Esophagus squamous epithelium (tissue), 5 donors: ENCODE results near the gene CLPSL2. TPM values are rescaled to one million over a fixed set of nuclear protein-coding genes. Genes with fewer than 3 reads are reported as not detected.
"Not testable (repeated sequence)": the region's sequence is repeated elsewhere in the genome, so short reads cannot be mapped to it uniquely, and the experiment has no call there.

Experiments
- DNase-seq: peaks from one replicate; lab custom pipeline; 2025; lab: John Stamatoyannopoulos, UW
- H3K27ac ChIP-seq, 4 donors: fragments of 200-600 bp; sonication (generic); one replicate each; pipeline ENCODE4 v1.5.1; 2016 to 2019; ENCODE audit warnings: mild to moderate bottlenecking in 1 of 4
- H3K27me3 ChIP-seq, 4 donors: fragments of 200-600 bp; sonication (generic); 1 replicate in 3 of 4; 2 replicates in 1 of 4; pipeline versions ENCODE4 v1.5.1 to v1.6.0; 2017 to 2021; ENCODE audit warnings: antibody characterized with exemption in 1 of 4
- H3K36me3 ChIP-seq, 3 donors: fragments of 200-600 bp; sonication (generic); one replicate each; pipeline ENCODE4 v1.5.1; 2016 to 2019
- H3K4me1 ChIP-seq, 3 donors: fragments of 200-600 bp; sonication (generic); one replicate each; pipeline ENCODE4 v1.5.1; 2017 to 2019
- H3K4me3 ChIP-seq, 4 donors: fragments of 200-600 bp; sonication (generic); 1 replicate in 3 of 4; 2 replicates in 1 of 4; pipeline ENCODE4 v1.5.1; 2016 to 2019; ENCODE audit warnings: mild to moderate bottlenecking in 2 of 4, moderate library complexity in 1 of 4
- H3K9me3 ChIP-seq, 3 donors: fragments of 200-600 bp; sonication (generic); one replicate each; pipeline ENCODE4 v1.5.1; 2016 to 2019
- CTCF ChIP-seq, 6 experiments: fragments of 450-650 bp in 4 of 6; fragments of 200-600 bp in 2 of 6; sonication (generic) in 2 of 6; IDR thresholded peaks; one replicate each; pipeline ENCODE4 v1.5.1; 2016 to 2019; ENCODE audit warnings: antibody characterized with exemption in 6 of 6, mild to moderate bottlenecking in 4 of 6, moderate library complexity in 4 of 6
- POLR2A ChIP-seq, 4 donors: fragments of 450-650 bp; IDR thresholded peaks; one replicate each; pipeline ENCODE4 v1.6.1; 2017; ENCODE audit warnings: antibody characterized with exemption in 4 of 4, mild to moderate bottlenecking in 4 of 4, moderate library complexity in 3 of 4
- WGBS, 2 donors: methylation state at CpG; one replicate each; pipeline ENCODE4 v1.1.5; 2018; 5-methylcytosine and 5-hydroxymethylcytosine counted together
- intact Hi-C: fragments of 100-400 bp; cut with DNase I; formaldehyde crosslinking; loops from one replicate; pipeline ENCODE4 v1.15.0; 2022
- total RNA-seq, 4 donors: library from RNA; depleted of rRNA; stranded (reverse); fragments of >200 nt; gene quantifications; one replicate each; pipeline ENCODE4 v1.1.0, GENCODE V29; 2016
- donor health status: DM: yes; HTN: yes; CAD: no.

CLPSL2 gene
- total RNA-seq, 4 donors from 2014 or later: not detected

GRCh38 chr6:35733633-35734032, 42.8 kb upstream of the CLPSL2 start:
- intact Hi-C loops: no loop called here
- TF ChIP-seq CTCF (IDR thresholded peaks at IDR 0.05) (peak in 1 of 6 experiments; percentile 5), POLR2A (IDR thresholded peaks at IDR 0.05) (no peak)
- no peaks in the 10 kb centered on the region for H3K27me3 ChIP-seq
- no peaks in the 10 kb centered on the region for H3K9me3 ChIP-seq
- H3K36me3 ChIP-seq: no peaks in the 10 kb centered on the region
- no peak overlapping the region for H3K4me3 ChIP-seq
- H3K27ac ChIP-seq: peak overlapping the region; percentile 99 to 100 (median 100)
- H3K4me1 ChIP-seq: peaks cover 68 to 92% (median 74%) of the 10 kb centered on the region in 3 donors
- WGBS, 2 donors: 25 to 61% methylated on average over 8 of the region's 8 CpGs
- no peak for DNase-seq

- Histone ChIP-seq H3K4me1 (peaks cover 62 to 85% (median 67%) of the 10 kb centered on the region in 3 donors), H3K27ac (peak overlapping the region; percentile 99 to 100 (median 100))
- H3K4me3 ChIP-seq, H3K36me3 ChIP-seq, H3K9me3 ChIP-seq, H3K27me3 ChIP-seq, DNase-seq, intact Hi-C loops: not testable (repeated sequence)
- 77 to 96% methylated on average over 12 of the region's 12 CpGs for WGBS, 2 donors
Measured at GRCh38 chr6:35734319-35734718, 42.1 kb upstream of the CLPSL2 start.

GRCh38 chr6:35735452-35735851, 40.9 kb upstream of the CLPSL2 start:
- H3K4me1 ChIP-seq: peaks cover 50 to 73% (median 56%) of the 10 kb centered on the region in 3 donors

GRCh38 chr6:35736253-35736894, 40.0 kb upstream of the CLPSL2 start:
- H3K4me1 ChIP-seq: peaks cover 43 to 64% (median 48%) of the 10 kb centered on the region in 3 donors
- DNase-seq: no peak
- no peak overlapping the region for H3K4me3 ChIP-seq
- no peak for TF ChIP-seq POLR2A (IDR thresholded peaks at IDR 0.05)
- peak; percentile 82 to 95 (median 90) for TF ChIP-seq CTCF (IDR thresholded peaks at IDR 0.05)
- H3K36me3 ChIP-seq: no peaks in the 10 kb centered on the region
- H3K27ac ChIP-seq: peak overlapping the region in 2 of 4 donors; percentile 100
- H3K9me3 ChIP-seq: no peaks in the 10 kb centered on the region
- WGBS, 2 donors: 57 to 67% methylated on average over 7 to 8 of the region's 8 CpGs
- intact Hi-C loops: loop anchor here (5.0 kb wide), 2 partner anchors 154 to 214 kb away; no protein-coding TSS in a partner anchor
- H3K27me3 ChIP-seq: no peaks in the 10 kb centered on the region

More at GRCh38 chr6:35735452-35735851, 40.9 kb upstream of the CLPSL2 start:
- no peak for DNase-seq
- Histone ChIP-seq H3K27me3 (no peaks in the 10 kb centered on the region), H3K36me3 (no peaks in the 10 kb centered on the region), H3K9me3 (no peaks in the 10 kb centered on the region), H3K27ac (peak overlapping the region; percentile 22 to 100 (median 66)), H3K4me3 (no peak overlapping the region)
- TF ChIP-seq CTCF (IDR thresholded peaks at IDR 0.05) (no peak), POLR2A (IDR thresholded peaks at IDR 0.05) (no peak)
- intact Hi-C loops: loop anchor here (5.0 kb wide), 2 partner anchors 153 to 213 kb away; no protein-coding TSS in a partner anchor
- 60 to 61% methylated on average over 1 to 2 of the region's 3 CpGs for WGBS, 2 donors

GRCh38 chr6:35736982-35737412, 39.4 kb upstream of the CLPSL2 start, which contains the start of gene ARMC12:
ARMC12 (plus strand) TSS chr6:35737032; CDS start chr6:35737109, 77 bp downstream.
- intact Hi-C loops: loop anchor here (5.0 kb wide), 2 partner anchors 155 to 215 kb away; no protein-coding TSS in a partner anchor
- Histone ChIP-seq H3K36me3 (no peaks in the 10 kb centered on the region), H3K27ac (peak within 1 kb of the TSS in 3 of 4 donors; percentile 13 to 100 (median 100)), H3K27me3 (no peaks in the 10 kb centered on the region), H3K4me1 (peaks cover 42 to 58% (median 47%) of the 10 kb centered on the region in 3 donors), H3K4me3 (no peak within 1 kb of the TSS), H3K9me3 (no peaks in the 10 kb centered on the region)
- 88 to 95% methylated on average over 5 to 7 of the region's 10 CpGs for WGBS, 2 donors
- TF ChIP-seq POLR2A (IDR thresholded peaks at IDR 0.05): no peak
- TF ChIP-seq CTCF (IDR thresholded peaks at IDR 0.05): no peak
- no peak for DNase-seq
